Gastroesophageal sphincter (tissue), 3 donors: Measurements from ENCODE around the gene UQCC3.

Source experiments
- EP300 ChIP-seq: sonication (generic); formaldehyde crosslinking; IDR thresholded peaks from one replicate; pipeline ENCODE4 v1.6.1; 2017; ENCODE audit warnings: antibody characterized with exemption, mild to moderate bottlenecking
- TF ChIP-seq, protein P1 (sequence below), 4 experiments: fragments of 200-600 bp in 2 of 4; fragments of 450-650 bp in 2 of 4; sonication (generic) in 1 of 4; IDR thresholded peaks; one replicate each; pipeline ENCODE4 v1.5.1; 2017 to 2019; ENCODE audit warnings: antibody characterized with exemption in 4 of 4, mild to moderate bottlenecking in 2 of 4, moderate library complexity in 2 of 4

DNA sequence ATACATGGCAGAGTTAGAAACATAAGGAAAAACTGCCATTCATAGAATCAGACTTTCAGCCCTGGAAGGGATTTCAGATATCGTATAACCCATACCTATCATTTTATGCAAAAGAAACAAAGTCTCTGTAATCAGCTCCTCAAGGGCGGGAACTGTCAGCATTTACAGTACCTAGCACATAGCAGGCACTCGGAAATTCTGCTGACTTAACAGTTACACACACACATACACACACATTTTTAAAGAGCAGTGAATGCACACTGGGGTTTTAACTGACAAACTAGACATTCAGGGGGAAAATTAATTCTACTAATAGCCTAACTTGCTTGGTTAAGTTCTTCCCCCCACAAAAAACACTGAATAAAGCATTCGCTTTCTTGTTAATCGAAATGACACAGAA, 44.7 kb downstream of the UQCC3 start:
- TF ChIP-seq, protein P1, sequence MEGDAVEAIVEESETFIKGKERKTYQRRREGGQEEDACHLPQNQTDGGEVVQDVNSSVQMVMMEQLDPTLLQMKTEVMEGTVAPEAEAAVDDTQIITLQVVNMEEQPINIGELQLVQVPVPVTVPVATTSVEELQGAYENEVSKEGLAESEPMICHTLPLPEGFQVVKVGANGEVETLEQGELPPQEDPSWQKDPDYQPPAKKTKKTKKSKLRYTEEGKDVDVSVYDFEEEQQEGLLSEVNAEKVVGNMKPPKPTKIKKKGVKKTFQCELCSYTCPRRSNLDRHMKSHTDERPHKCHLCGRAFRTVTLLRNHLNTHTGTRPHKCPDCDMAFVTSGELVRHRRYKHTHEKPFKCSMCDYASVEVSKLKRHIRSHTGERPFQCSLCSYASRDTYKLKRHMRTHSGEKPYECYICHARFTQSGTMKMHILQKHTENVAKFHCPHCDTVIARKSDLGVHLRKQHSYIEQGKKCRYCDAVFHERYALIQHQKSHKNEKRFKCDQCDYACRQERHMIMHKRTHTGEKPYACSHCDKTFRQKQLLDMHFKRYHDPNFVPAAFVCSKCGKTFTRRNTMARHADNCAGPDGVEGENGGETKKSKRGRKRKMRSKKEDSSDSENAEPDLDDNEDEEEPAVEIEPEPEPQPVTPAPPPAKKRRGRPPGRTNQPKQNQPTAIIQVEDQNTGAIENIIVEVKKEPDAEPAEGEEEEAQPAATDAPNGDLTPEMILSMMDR (IDR thresholded peaks at IDR 0.05) = no peak
- TF ChIP-seq EP300 = no peak
